ENCODE measurements around the gene PLXNA2. TPM values are rescaled to one million over a fixed set of nuclear protein-coding genes. Genes with fewer than 3 reads are reported as not detected.

The PLXNA2 gene
- total RNA-seq, 4 donors from 2014 or later = 19.8 to 41.6 (median 27.9) TPM

GRCh38 chr1:208047975-208048374 lies 196.2 kb downstream of the PLXNA2 start:
- Histone ChIP-seq H3K4me1 (peaks cover 16 to 34% (median 30%) of the 10 kb centered on the region in 4 donors), H3K27me3 (no peaks in the 10 kb centered on the region), H3K9me3 (no peaks in the 10 kb centered on the region), H3K4me3 (no peak overlapping the region), H3K36me3 (peaks cover 54 to 98% (median 73%) of the 10 kb centered on the region in 4 donors), H3K27ac (replicated peaks in 1 of 4) (peak overlapping the region; percentile 59 to 81 (median 73))
- intact Hi-C loops (cut with DNase I) = no loop called here
- no peak for DNase-seq (ENCODE audit: extremely low spot score)
- 35% methylated on average over 6 of the region's 6 CpGs for WGBS
- TF ChIP-seq, protein P1, sequence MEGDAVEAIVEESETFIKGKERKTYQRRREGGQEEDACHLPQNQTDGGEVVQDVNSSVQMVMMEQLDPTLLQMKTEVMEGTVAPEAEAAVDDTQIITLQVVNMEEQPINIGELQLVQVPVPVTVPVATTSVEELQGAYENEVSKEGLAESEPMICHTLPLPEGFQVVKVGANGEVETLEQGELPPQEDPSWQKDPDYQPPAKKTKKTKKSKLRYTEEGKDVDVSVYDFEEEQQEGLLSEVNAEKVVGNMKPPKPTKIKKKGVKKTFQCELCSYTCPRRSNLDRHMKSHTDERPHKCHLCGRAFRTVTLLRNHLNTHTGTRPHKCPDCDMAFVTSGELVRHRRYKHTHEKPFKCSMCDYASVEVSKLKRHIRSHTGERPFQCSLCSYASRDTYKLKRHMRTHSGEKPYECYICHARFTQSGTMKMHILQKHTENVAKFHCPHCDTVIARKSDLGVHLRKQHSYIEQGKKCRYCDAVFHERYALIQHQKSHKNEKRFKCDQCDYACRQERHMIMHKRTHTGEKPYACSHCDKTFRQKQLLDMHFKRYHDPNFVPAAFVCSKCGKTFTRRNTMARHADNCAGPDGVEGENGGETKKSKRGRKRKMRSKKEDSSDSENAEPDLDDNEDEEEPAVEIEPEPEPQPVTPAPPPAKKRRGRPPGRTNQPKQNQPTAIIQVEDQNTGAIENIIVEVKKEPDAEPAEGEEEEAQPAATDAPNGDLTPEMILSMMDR (IDR thresholded peaks at IDR 0.05) = no peak
- TF ChIP-seq POLR2A (IDR thresholded peaks at IDR 0.05; ENCODE audit: low read depth) (no peak), POLR2AphosphoS5 (IDR thresholded peaks at IDR 0.05) (no peak), EP300 (IDR thresholded peaks at IDR 0.05) (no peak)

- Histone ChIP-seq H3K4me1 (peaks cover 16 to 34% (median 30%) of the 10 kb centered on the region in 4 donors), H3K36me3 (peaks cover 54 to 98% (median 73%) of the 10 kb centered on the region in 4 donors)
- intact Hi-C loops (cut with DNase I) = no loop called here
These were observed 196.7 kb downstream of the PLXNA2 start for GRCh38 chr1:208047476-208047934.

GRCh38 chr1:208045463-208046260 lies 198.5 kb downstream of the PLXNA2 start:
- peaks cover 47 to 98% (median 73%) of the 10 kb centered on the region in 4 donors for H3K36me3 ChIP-seq
- H3K27me3 ChIP-seq = no peaks in the 10 kb centered on the region
- no peak for TF ChIP-seq POLR2A (IDR thresholded peaks at IDR 0.05; ENCODE audit: low read depth)
- TF ChIP-seq, protein P1 (IDR thresholded peaks at IDR 0.05) = no peak
- TF ChIP-seq POLR2AphosphoS5 (IDR thresholded peaks at IDR 0.05) = no peak
- TF ChIP-seq EP300 (IDR thresholded peaks at IDR 0.05) = no peak
- peaks cover 16 to 34% (median 30%) of the 10 kb centered on the region in 4 donors for H3K4me1 ChIP-seq
- WGBS = 91% methylated on average over 16 of the region's 16 CpGs
- H3K27ac ChIP-seq (replicated peaks in 1 of 4) = no peak overlapping the region
- DNase-seq (ENCODE audit: extremely low spot score) = no peak
- no peak overlapping the region for H3K4me3 ChIP-seq
- intact Hi-C loops (cut with DNase I) = no loop called here
- no peaks in the 10 kb centered on the region for H3K9me3 ChIP-seq

More at GRCh38 chr1:208047476-208047934, 196.7 kb downstream of the PLXNA2 start:
- no peaks in the 10 kb centered on the region for H3K9me3 ChIP-seq
- WGBS = 26% methylated on average over 5 of the region's 6 CpGs
- peak; percentile 96 for DNase-seq (ENCODE audit: extremely low spot score)
- H3K4me3 ChIP-seq = no peak overlapping the region
- H3K27ac ChIP-seq (replicated peaks in 1 of 4) = peak overlapping the region; percentile 59 to 81 (median 73)
- no peak for TF ChIP-seq POLR2A (IDR thresholded peaks at IDR 0.05; ENCODE audit: low read depth)
- peak; percentile 58 to 69 for TF ChIP-seq POLR2AphosphoS5 (IDR thresholded peaks at IDR 0.05)
- no peaks in the 10 kb centered on the region for H3K27me3 ChIP-seq

GRCh38 chr1:208044589-208045462 lies 199.4 kb downstream of the PLXNA2 start:
- Histone ChIP-seq H3K36me3 (peaks cover 43 to 98% (median 75%) of the 10 kb centered on the region in 4 donors), H3K27ac (replicated peaks in 1 of 4) (no peak overlapping the region), H3K4me3 (no peak overlapping the region), H3K9me3 (no peaks in the 10 kb centered on the region), H3K4me1 (peaks cover 16 to 34% (median 30%) of the 10 kb centered on the region in 4 donors), H3K27me3 (no peaks in the 10 kb centered on the region)
- WGBS = 89% methylated on average over 27 of the region's 27 CpGs
- TF ChIP-seq POLR2A (IDR thresholded peaks at IDR 0.05; ENCODE audit: low read depth) = no peak
- intact Hi-C loops (cut with DNase I) = no loop called here
- no peak for DNase-seq (ENCODE audit: extremely low spot score)

GRCh38 chr1:208043691-208044181 lies 200.4 kb downstream of the PLXNA2 start:
- Histone ChIP-seq H3K4me3 (no peak overlapping the region), H3K36me3 (peaks cover 53 to 98% (median 82%) of the 10 kb centered on the region in 4 donors), H3K9me3 (no peaks in the 10 kb centered on the region), H3K27me3 (no peaks in the 10 kb centered on the region), H3K27ac (replicated peaks in 1 of 4) (no peak overlapping the region), H3K4me1 (peaks cover 16 to 31% (median 29%) of the 10 kb centered on the region in 4 donors)
- 78% methylated on average over 9 of the region's 10 CpGs for WGBS
- no peak for DNase-seq (ENCODE audit: extremely low spot score)
- TF ChIP-seq, protein P1 (IDR thresholded peaks at IDR 0.05) = no peak
- peak in 1 of 2 donors; percentile 8 for TF ChIP-seq POLR2AphosphoS5 (IDR thresholded peaks at IDR 0.05)
- no peak for TF ChIP-seq POLR2A (IDR thresholded peaks at IDR 0.05; ENCODE audit: low read depth)
- intact Hi-C loops (cut with DNase I) = no loop called here
